Iris pigment epithelial cell (primary cell): Measurements from ENCODE around the gene SLC47A2.
A peak's percentile ranks its signal among the peaks of the same experiment; 100 is the strongest.
"Not testable (repeated sequence)": the region's sequence is repeated elsewhere in the genome, so short reads cannot be mapped to it uniquely, and the experiment has no call there.

Experiments used
- DNase-seq: peaks from one replicate; pipeline ENCODE4 v3.0.0-alpha.2; 2011; ENCODE audit warnings: low read depth

Gene SLC47A2

DNA sequence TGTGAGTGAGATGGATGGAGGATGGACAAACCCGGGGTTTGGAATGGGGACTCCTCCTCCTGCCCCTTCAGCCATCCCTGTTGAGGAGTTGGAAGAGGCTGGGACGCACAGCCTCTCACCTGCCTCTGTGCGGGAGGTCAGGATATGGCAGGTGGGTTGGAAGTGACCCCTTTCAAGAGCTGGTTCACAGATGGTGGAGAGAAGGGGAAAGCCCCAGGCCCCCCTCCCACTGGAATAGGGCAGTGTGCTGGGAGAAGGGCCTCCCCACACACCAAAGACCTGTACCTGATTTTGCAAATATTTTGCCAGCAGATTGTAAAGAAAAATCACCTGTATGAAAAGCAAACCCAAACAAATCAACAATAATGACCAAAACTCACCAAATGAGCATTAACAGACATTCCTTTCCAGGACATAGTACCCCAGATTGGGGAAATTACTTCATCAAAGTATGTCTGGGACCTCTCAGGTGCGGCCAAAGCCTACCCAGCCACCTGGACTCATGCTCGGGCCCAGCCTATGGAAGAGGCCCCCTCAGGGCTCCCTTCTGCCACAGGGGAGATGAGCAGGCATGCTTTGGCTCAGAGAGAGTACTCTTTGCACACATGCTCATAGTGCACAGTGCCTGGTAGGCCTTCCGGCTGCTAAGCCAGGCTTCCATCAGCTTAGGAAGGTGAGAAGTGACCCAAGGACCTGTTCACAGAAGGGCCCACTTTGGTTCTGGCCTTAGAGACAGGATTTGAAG lies 7.8 kb downstream of the SLC47A2 start:
- DNase-seq: no peak

DNA sequence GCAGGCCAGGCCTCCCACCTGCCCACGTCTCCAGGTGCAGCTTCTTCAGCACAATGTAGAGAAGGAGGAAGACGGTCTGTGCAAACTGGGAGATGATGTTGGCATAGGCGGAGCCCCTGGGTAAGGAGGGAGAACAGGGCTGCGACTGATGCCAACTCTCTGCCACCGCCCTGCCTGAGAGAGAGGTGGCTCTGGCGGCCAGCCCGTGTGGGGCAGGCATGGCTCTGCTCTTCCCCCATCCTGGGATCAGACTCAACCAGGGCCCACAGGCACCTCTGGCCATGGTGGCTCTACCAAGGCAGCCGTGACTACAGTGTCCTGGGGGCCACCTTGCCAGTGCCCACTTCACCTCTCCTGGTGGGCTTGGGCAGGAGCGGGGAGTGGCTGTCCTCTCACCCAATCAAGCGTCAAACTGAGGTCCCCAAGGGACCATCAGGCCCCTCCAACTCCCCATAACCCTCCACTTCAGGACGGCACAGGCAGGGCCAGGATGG lies 8.6 kb downstream of the SLC47A2 start:
- no peak for DNase-seq

- DNase-seq: no peak
Observed at GRCh38 chr17:19706791-19707727, 9.3 kb downstream of the SLC47A2 start.

DNA sequence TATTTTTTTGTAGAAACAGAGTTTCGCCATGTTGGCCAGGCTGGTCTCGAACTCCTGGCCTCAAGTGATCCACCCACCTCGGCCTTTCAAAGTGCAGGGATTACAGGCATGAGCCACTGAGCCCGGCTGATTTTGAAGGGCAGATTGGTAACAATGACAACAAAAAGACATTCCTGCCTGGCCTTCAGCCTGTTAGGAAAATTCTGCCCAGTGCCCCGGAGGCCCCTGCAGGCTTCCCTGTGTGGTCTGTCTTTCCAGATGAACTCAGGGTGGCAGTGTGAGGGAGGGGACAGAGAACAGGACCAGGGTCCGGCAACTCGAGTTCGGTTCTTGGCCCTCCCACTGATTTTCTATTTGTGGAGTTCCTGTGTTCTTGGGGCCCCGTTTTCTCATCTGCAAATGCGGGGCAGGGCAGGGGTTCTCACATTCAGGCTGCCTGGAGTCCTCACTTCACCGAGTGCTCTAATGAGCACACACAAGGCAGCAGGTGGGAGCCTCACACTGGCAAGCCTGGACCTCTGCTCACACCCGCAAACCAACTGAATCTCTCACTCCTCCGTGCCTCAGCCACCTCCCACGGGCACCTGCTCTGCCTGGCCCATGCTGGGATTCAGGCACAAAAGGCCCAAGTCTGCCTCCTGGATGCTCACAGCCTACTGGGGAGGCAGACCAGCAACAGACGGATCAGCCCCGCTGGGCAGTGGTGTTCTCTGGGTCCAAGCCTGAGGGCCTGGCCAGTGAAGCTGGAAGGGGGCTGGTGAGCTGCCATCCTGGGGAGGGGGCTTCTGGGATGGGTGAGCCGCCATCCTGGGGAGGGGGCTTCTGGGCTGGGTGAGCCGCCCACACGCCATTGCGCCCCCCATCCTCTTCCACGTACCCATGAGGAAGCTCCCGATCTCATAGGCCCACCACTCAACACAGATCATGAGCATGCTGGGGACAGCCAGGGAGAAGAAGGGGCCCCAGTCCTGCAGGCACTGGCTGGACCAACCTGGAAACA lies 10.3 kb downstream of the SLC47A2 start:
- DNase-seq: no peak

DNA sequence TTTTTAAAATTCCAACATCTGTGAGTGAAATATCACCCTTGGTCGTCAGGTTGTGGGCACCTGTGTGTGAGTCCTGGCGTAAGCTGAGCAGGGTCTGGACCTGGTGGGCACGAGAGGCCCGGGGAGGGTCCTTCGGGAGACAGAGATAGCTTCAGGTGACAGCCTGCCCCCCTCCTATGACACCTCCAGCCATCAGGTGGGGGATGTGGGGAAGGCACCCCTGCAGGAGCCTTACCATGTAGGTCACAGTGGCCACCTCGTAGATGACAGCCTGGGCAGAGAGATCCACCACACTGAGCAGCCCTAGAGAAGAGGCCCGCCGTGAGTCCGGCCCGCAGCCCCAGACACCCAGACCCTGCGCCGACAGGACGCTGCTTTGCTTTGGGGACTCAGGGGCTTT lies 11.2 kb downstream of the SLC47A2 start:
- DNase-seq: no peak

- DNase-seq: no peak
Observed at GRCh38 chr17:19703828-19704613, 12.4 kb downstream of the SLC47A2 start.

DNA sequence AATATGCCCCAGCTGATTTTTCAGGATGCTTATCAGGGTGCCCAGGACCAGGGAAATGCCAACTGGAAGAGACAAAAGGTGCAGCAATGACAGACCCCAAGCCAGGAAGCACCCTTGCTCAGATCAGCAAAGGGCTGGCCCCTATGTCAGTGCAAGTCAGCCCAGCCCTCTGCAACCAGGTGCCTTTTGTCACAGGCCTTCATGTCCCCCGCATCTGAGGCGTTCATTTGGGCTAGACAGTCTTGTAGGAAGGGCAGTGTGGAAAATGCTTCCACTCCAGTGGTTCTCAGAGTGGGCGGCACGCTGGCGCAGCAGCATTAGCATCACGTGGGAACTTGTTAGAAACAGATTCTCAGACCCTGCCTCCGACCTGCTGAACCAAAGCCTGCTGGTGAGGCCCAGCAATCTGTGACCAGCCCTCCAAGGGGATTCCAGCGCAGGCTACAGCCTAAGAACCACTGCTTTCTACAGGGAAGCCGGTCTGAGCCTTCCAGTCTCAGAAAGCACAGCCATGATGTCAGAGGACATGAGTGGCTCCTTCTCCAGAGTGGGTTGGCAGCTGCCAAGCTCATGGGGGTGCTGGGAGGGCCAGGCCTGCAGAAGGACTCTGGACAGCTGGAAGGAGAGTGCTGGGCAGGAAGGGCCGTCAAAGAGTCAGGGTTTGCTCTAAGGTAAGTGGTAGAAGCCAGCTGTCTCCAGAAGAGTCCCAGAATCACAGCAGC lies 13.1 kb downstream of the SLC47A2 start:
- DNase-seq: no peak

- DNase-seq: no peak
Observed at GRCh38 chr17:19702217-19702641, 14.2 kb downstream of the SLC47A2 start.

GRCh38 chr17:19686400-19687090 lies 29.8 kb downstream of the SLC47A2 start:
- peak; percentile 59 for DNase-seq

- DNase-seq: not testable (repeated sequence)
Observed at GRCh38 chr17:19684909-19685580, 31.3 kb downstream of the SLC47A2 start.

- DNase-seq: no peak
Observed at GRCh38 chr17:19683117-19683516, 33.3 kb downstream of the SLC47A2 start.

- DNase-seq: no peak
Observed at GRCh38 chr17:19678581-19679453, 37.6 kb downstream of the SLC47A2 start.

GRCh38 chr17:19677736-19678379 lies 38.5 kb downstream of the SLC47A2 start:
- no peak for DNase-seq

DNA sequence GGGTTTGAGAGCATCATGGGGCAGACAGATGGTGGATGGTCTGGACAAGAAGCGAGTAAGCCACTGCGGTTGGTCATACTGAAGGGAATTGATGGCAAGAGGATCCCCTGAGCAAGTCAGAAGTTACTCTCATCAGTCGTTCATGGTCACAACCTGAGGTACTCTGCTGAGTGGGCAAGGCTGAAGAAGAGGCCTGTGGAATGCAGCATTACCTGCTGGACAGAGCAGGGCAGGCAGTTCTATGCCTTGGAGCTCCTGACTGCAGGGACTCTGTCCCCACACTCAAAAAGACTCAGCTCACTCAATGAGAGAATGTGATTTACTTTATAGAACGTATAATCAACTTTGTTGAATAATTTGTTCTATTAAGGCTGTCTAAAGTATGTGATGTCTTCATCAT lies 39.5 kb downstream of the SLC47A2 start:
- no peak for DNase-seq

DNA sequence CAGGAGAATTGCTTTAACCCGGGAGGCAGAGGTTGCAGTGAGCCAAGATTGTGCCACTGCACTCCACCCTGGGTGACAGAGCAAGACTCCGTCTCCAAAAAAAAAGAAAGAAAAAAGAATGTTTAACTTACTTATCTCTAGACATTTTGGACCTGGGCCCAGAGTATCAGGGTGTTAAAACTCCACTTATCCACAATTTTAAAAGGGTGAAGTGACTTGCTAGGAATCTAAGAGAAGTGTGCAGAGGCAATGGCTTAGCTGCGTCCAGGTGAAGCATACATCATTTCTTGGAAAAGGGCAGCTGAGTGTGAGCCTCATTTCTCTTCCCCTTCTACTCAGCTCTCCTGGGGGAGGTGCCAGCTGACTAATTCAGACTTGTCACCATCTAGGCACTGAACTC lies 42.8 kb downstream of the SLC47A2 start:
- no peak for DNase-seq

DNA sequence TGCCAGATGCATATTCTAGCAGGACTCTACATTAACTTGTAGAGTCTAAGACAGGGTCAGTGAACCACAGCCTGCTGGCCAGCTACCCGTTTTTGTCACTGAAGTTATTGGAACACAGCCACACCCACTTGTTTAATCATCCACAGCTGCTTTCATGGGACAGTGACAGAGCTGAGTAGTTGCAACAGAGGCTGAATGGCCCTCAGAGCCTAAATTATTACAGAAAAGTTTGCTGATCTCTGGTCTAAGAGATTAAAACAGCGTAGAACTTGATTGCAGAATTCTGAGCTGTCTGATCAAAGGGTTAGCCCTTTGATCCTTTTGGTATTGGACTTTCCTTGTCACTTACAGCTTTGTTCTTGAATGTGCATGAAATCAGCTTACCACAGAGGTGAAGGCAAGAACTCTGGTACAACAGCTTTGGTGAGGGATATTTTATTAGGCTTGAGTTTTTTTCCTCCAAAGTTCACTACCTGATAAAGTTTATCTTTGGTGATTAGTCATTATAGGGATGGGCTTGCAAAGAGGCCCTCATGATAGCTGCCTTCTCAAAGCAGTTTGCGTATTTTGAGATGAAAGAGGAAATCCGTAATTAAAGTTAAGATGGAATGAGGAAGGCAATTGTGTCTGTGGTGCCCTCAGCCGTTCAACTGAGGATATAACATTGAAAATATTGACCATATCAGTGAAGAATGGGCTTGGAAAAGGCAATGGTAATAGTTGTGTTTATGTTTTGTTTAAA lies 44.2 kb downstream of the SLC47A2 start:
- DNase-seq: peak; percentile 7

GRCh38 chr17:19671433-19671832 lies 45.0 kb downstream of the SLC47A2 start:
- no peak for DNase-seq
